Left colon (tissue), 2 donors: Measurements from ENCODE around the gene TMEM117. TPM values are rescaled to one million over a fixed set of nuclear protein-coding genes. Genes with fewer than 3 reads are reported as not detected.
"Not testable (repeated sequence)": the region's sequence is repeated elsewhere in the genome, so short reads cannot be mapped to it uniquely, and the experiment has no call there.

Experiments
- ATAC-seq: fragments of 200-7000 bp; cut with Tn5 transposase; one replicate; pipeline ENCODE4 v1.9.1; 2020; ENCODE audit warnings: mild to moderate bottlenecking, moderate library complexity
- DNase-seq, 2 donors: peaks; one replicate each; pipeline ENCODE4 v3.0.0-alpha.2; 2020
- intact Hi-C, 2 donors: fragments of 100-400 bp; cut with DNase I in 1 of 2; cut with micrococcal nuclease in 1 of 2; formaldehyde crosslinking; loops; one replicate each; pipeline versions ENCODE4 v1.11.2 to v1.14.0; 2022; cut with DNase I, micrococcal nuclease
- total RNA-seq, 2 donors: library from RNA; stranded (reverse); fragmentation: NEBNext Ultra II Directional; extraction: Animal tissue kit (Norgen Biotek cat#: 25700); gene quantifications; one replicate each; pipeline ENCODE4 v1.2.1, GENCODE V29; 2021
- donor health status: DM: no; HTN: no; CAD: no.
- donor health status: DM: yes; HTN: yes; CAD: no.

Gene TMEM117
- total RNA-seq, 2 donors from 2014 or later: 10.5 to 11.5 TPM

DNA sequence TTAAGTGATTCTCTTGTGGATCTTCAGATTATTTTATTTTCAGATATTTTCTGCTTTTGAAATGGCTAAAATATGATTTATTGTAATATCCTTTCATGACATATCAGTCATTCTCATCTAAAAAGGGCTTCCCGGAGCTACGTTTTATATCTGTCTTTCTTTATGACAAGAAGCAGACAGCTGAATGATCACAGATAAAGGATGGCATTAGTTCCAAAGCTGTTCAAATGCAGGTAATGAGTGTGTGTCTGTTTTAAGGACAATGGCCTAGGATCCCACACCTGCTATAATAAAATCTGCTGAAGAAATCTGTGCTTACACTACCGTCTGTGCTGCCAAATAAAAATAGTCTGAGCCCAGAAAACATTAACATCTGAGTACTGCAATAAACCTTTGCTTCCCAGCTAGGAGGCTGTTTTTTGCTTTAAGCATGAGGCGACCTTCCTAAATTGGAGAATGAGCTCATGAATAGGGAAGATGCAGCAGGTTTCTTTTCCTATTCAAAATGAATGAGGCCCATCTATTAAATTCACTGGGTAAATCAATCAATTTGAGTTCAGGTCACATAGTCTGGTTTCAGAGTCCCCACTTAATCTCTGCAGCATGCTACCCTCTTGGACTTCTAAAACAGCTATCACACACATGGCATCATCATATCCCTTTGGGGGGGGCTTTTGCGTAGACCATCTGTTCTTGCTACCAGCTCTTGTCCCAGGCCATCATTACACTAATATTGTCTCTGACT lies 541.7 kb downstream of the TMEM117 start:
- ATAC-seq: no peak
- no peak for DNase-seq
- intact Hi-C loops: no loop called here

- intact Hi-C loops, DNase-seq, ATAC-seq: not testable (repeated sequence)
These were observed 543.2 kb downstream of the TMEM117 start for GRCh38 chr12:44379113-44379512.

DNA sequence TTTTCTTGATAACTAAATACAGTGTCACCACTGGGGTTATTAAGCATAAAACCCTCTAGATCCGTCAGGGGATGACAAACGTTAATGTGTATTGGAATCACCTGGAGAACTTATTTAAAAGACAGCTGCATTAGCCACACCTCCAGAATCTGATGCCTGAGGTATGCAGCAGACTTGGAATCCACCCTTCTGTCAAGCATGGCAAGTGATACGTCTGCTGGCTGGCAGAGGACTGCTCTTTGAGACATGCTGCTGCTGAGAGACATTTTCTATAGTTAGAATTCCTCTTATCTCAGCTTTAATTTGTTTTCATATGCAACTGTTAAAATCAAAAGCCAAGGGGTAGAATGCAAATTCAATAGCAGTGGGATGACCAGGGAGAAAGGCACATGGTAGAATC lies 544.0 kb downstream of the TMEM117 start:
- intact Hi-C loops: no loop called here
- DNase-seq (no peak), ATAC-seq (no peak)

GRCh38 chr12:44380861-44381260 lies 545.0 kb downstream of the TMEM117 start:
- intact Hi-C loops: no loop called here
- DNase-seq: no peak

DNA sequence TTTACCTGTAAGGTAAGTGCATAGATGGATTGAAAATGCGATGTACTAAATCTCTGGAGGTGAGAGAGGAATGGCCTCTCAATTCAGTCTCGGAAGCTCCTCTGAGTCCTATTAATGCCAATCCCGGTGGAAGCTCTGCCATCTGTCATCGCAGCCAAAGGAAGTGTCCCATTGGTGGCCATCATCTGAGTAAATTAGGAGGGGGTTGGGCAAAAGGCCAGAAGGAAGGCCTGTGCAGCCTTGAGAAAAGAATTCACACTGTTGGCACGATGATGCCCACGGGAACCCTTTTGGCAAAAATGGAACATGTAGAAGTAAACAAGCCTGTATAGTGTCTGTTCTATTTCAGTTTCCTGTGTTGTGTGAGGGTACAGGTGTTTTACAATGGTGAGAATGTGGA lies 545.5 kb downstream of the TMEM117 start:
- intact Hi-C loops: no loop called here
- no peak for DNase-seq
- no peak for ATAC-seq

More at GRCh38 chr12:44380861-44381260, 545.0 kb downstream of the TMEM117 start:
- no peak for ATAC-seq

- ATAC-seq: no peak
- no peak for DNase-seq
- intact Hi-C loops: no loop called here
These were observed 548.3 kb downstream of the TMEM117 start for GRCh38 chr12:44384136-44384535.

DNA sequence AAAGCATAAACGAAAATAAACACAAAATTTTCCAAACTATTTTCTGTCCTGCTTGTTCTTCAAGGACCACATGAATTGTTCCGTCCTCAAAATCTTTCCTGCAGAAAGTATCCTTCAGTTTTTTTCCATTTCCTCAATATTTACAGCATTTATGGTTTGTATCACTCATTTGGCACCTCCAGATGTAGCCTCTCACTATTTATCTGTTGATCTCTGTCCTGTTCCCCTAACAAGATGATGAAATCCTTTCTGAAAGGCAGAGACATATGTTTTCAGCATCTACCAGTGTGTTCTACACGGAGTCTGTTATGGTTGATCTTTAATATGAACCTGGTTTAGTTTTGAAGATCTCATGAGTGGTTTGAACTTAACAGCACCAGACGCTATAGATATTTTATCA lies 550.1 kb downstream of the TMEM117 start:
- ATAC-seq (no peak), DNase-seq (no peak)
- intact Hi-C loops: no loop called here

GRCh38 chr12:44387581-44387980 lies 551.7 kb downstream of the TMEM117 start:
- intact Hi-C loops: no loop called here
- DNase-seq (no peak), ATAC-seq (no peak)

DNA sequence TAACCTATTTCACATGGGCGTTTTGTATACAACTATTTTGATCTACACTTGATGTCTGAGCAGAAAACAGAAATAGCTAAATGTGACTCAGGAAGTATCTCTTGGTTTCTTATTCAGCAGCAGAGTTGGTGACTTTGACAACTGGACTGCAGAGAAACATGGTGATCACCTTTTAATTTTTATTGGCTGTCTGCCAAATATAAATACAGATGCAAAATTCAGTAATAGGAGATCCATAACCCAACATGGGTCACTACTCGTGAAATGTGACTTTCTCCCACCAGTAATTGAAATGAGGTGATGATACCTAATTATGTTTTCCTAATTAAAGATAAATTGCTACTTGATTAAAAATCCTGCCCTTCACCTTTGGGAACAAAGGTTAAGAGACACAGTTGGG lies 553.2 kb downstream of the TMEM117 start:
- DNase-seq (no peak), ATAC-seq (no peak)
- intact Hi-C loops: no loop called here

DNA sequence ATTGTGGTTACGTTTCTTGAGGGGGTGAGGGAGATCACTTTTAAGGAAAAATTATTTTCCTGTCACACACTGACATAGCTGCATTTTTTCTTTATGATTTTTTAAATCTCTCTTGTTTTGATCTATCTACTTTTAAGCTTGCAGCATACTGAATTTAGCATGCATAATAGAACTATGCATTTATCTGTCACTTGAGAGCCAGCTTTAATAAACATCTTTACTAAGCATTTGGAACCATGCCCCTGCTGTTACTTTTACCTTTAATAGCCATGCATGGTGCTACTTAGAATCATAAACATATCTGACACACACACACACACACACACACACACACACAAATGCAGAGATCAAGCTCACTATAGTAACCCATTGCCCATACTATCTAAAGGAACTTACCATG lies 554.0 kb downstream of the TMEM117 start:
- ATAC-seq: no peak
- no peak for DNase-seq
- intact Hi-C loops: no loop called here

- intact Hi-C loops: no loop called here
- DNase-seq (no peak), ATAC-seq (no peak)
These were observed 561.8 kb downstream of the TMEM117 start for GRCh38 chr12:44397631-44398030.

- no peak for DNase-seq
- intact Hi-C loops: no loop called here
- ATAC-seq: no peak
These were observed 567.3 kb downstream of the TMEM117 start for GRCh38 chr12:44403185-44403584.

GRCh38 chr12:44405297-44405696 lies 569.4 kb downstream of the TMEM117 start:
- ATAC-seq: no peak
- DNase-seq: no peak
- intact Hi-C loops: no loop called here

DNA sequence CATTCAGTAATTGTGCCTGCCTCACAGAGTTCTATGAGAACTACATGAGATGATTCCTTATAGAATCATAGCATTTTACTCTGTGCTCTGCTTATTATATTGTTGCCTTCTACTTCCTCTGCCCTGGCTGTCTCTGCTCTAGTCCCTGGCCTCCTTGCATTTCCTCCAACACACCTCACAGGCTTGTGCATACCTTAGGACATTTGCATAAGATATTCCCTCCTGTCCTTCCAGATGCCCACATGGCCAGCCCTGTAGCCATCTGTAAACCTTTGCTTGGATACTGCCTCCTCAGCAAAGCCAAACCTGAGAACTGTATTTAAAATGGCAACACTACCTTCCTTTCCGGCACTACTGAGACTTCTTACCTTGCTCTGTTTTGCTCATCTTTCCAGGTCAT lies 586.7 kb downstream of the TMEM117 start:
- DNase-seq (no peak), ATAC-seq (no peak)
- intact Hi-C loops: no loop called here

GRCh38 chr12:44428825-44429224 lies 592.9 kb downstream of the TMEM117 start:
- no peak for DNase-seq
- no peak for ATAC-seq
- intact Hi-C loops: no loop called here

DNA sequence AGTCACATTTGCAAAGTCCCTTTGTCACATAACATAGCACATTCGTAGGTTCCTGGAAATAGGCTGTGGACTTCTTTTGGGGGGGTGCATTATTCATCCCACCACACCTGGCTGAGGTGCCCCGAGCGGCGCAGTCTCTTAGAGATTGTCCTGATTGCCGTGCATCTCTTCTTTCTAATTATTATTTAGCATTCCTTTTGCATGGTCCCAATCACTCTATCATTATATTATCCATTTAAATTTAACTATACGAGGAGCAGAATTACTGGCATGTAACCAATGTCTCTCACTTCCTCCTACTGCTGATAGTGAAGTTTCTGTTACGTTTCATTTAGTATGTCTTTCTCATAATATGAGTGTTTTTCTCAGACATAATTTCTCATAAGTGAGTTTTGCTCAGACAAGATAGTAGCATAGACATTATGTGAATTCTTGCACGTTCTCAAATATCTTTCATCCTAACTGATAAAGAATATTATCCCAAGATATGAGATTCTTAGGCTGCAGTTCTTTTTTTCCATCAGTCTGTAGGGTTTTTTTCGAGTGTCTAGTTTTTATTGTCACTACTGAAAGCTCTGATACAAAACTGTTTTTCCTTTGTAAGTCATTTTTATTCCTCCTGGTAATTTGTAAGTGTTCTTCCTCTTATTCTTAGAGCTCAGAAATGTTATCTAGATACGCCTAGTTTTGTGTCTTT lies 595.9 kb downstream of the TMEM117 start:
- DNase-seq (no peak), ATAC-seq (no peak)
- intact Hi-C loops: no loop called here

GRCh38 chr12:44433659-44434058 lies 597.8 kb downstream of the TMEM117 start:
- intact Hi-C loops: no loop called here
- DNase-seq: no peak
- no peak for ATAC-seq

- intact Hi-C loops: no loop called here
- ATAC-seq (no peak), DNase-seq (no peak)
These were observed 600.9 kb downstream of the TMEM117 start for GRCh38 chr12:44436756-44437155.
